ENCODE measurements around the gene CFAP251. TPM values are rescaled to one million over a fixed set of nuclear protein-coding genes. Genes with fewer than 3 reads are reported as not detected.
A peak's percentile ranks its signal among the peaks of the same experiment; 100 is the strongest.
"Not testable (repeated sequence)": the region's sequence is repeated elsewhere in the genome, so short reads cannot be mapped to it uniquely, and the experiment has no call there.

Gene CFAP251
- total and polyA plus RNA-seq, 3 donors from 2014 or later: 29.0 to 56.1 (median 41.5) TPM

GRCh38 chr12:121927813-121928212 lies 9.4 kb downstream of the CFAP251 start:
- Histone ChIP-seq H3K27ac (no peak overlapping the region), H3K4me3 (no peak overlapping the region), H3K27me3 (no peaks in the 10 kb centered on the region), H3K4me1 (peaks cover 7% of the 10 kb centered on the region), H3K36me3 (ENCODE audit: low read depth, missing control alignments) (no peaks in the 10 kb centered on the region), H3K9me3 (no peaks in the 10 kb centered on the region)
- DNase-seq: no peak
- TF ChIP-seq POLR2A (IDR thresholded peaks at IDR 0.05) (no peak), CTCF (IDR thresholded peaks at IDR 0.05) (no peak)
- WGBS, 2 donors: 68 to 78% methylated on average over 5 of the region's 5 CpGs
- intact Hi-C loops (cut with DNase I; ENCODE audit: low total_unique reads): loop anchor here (10.0 kb wide), 1 partner anchor 97 kb away; the partner anchor contains the start of gene BCL7A

- H3K27ac ChIP-seq; H3K27me3 ChIP-seq; H3K4me3 ChIP-seq; H3K36me3 ChIP-seq (ENCODE audit: low read depth, missing control alignments); H3K9me3 ChIP-seq; DNase-seq; H3K4me1 ChIP-seq: not testable (repeated sequence)
- WGBS, 2 donors: 96 to 99% methylated on average over 7 of the region's 7 CpGs
- intact Hi-C loops (cut with DNase I; ENCODE audit: low total_unique reads): loop anchor here (10.0 kb wide), 1 partner anchor 95 kb away; the partner anchor contains the start of gene BCL7A
These were observed 11.2 kb downstream of the CFAP251 start for GRCh38 chr12:121929545-121929944.

GRCh38 chr12:121930862-121931261 lies 12.5 kb downstream of the CFAP251 start:
- H3K27me3 ChIP-seq: no peaks in the 10 kb centered on the region
- H3K36me3 ChIP-seq (ENCODE audit: low read depth, missing control alignments): no peaks in the 10 kb centered on the region
- no peak overlapping the region for H3K4me3 ChIP-seq
- no peaks in the 10 kb centered on the region for H3K9me3 ChIP-seq
- intact Hi-C loops (cut with DNase I; ENCODE audit: low total_unique reads): no loop called here
- WGBS, 2 donors: 83 to 85% methylated on average over 4 of the region's 4 CpGs
- H3K27ac ChIP-seq: peak overlapping the region in 1 of 2 donors; percentile 78
- TF ChIP-seq CTCF (IDR thresholded peaks at IDR 0.05) (no peak), POLR2A (IDR thresholded peaks at IDR 0.05) (no peak)
- no peaks in the 10 kb centered on the region for H3K4me1 ChIP-seq
- DNase-seq: no peak

- H3K36me3 ChIP-seq (ENCODE audit: low read depth, missing control alignments): no peaks in the 10 kb centered on the region
- H3K4me3 ChIP-seq: no peak overlapping the region
- no peaks in the 10 kb centered on the region for H3K4me1 ChIP-seq
- H3K9me3 ChIP-seq: no peaks in the 10 kb centered on the region
- TF ChIP-seq POLR2A (IDR thresholded peaks at IDR 0.05) (no peak), CTCF (IDR thresholded peaks at IDR 0.05) (no peak)
- intact Hi-C loops (cut with DNase I; ENCODE audit: low total_unique reads): no loop called here
- peak overlapping the region; percentile 9 to 78 for H3K27ac ChIP-seq
- 84 to 89% methylated on average over 3 of the region's 3 CpGs for WGBS, 2 donors
- no peaks in the 10 kb centered on the region for H3K27me3 ChIP-seq
- DNase-seq: no peak
These were observed 13.8 kb downstream of the CFAP251 start for GRCh38 chr12:121932176-121932536.

- Histone ChIP-seq H3K27me3 (no peaks in the 10 kb centered on the region), H3K27ac (no peak overlapping the region), H3K4me1 (no peaks in the 10 kb centered on the region), H3K36me3 (ENCODE audit: low read depth, missing control alignments) (no peaks in the 10 kb centered on the region), H3K4me3 (no peak overlapping the region), H3K9me3 (no peaks in the 10 kb centered on the region)
- no peak for DNase-seq
- 78 to 83% methylated on average over 4 of the region's 4 CpGs for WGBS, 2 donors
- TF ChIP-seq CTCF (IDR thresholded peaks at IDR 0.05) (no peak), POLR2A (IDR thresholded peaks at IDR 0.05) (no peak)
- intact Hi-C loops (cut with DNase I; ENCODE audit: low total_unique reads): no loop called here
These were observed 14.6 kb downstream of the CFAP251 start for GRCh38 chr12:121932914-121933521.
